ENCODE measurements around the gene CD47. TPM values are rescaled to one million over a fixed set of nuclear protein-coding genes. Genes with fewer than 3 reads are reported as not detected.

The CD47 gene
- total and polyA plus RNA-seq, 2 donors (not counting 1 experiment from before 2014, with no cell fraction given) = 86.4 to 259 TPM

- H3K9ac ChIP-seq (ENCODE audit: low read length) = no peak overlapping the region
- POLR2A ChIA-PET = interaction anchor here (1.3 kb wide), 1 partner anchor 29 kb away, joined by 4 read pairs; no protein-coding TSS in a partner anchor
- Mint-ChIP-seq H3K9me3 (ENCODE audit: insufficient read depth) (no peaks in the 10 kb centered on the region), H3K27ac (no peak overlapping the region), H3K27me3 (no peaks in the 10 kb centered on the region), H3K4me1 (peaks cover 50% of the 10 kb centered on the region), H3K4me3 (no peak overlapping the region)
- no peaks in the 10 kb centered on the region for H4K20me1 ChIP-seq (ENCODE audit: control insufficient read depth, insufficient read depth, low read length, poor library complexity, severe bottlenecking)
- CTCF ChIA-PET = no interaction called here
- no peak for DNase-seq
- ATAC-seq (ENCODE audit: low read depth) = no peak
- H3K4me2 ChIP-seq (replicated peaks; ENCODE audit: low read depth, low read length, poor library complexity, severe bottlenecking) = no peak overlapping the region
- intact Hi-C loops (cut with micrococcal nuclease) = no loop called here
- 98% methylated on average over 7 of the region's 9 CpGs for WGBS (ENCODE audit: insufficient coverage)
- H3K4me1 ChIP-seq (ENCODE audit: control insufficient read depth in 2 of 2, insufficient read depth in 2 of 2, low read length in 2 of 2) = peaks cover 38 to 41% of the 10 kb centered on the region in 2 donors
- H3K4me3 ChIP-seq (ENCODE audit: control extremely low read depth in 1 of 5, extremely low read depth in 1 of 5, insufficient read depth in 1 of 5, low read depth in 2 of 5, low read length in 4 of 5) = no peak overlapping the region
- TF ChIP-seq EZH2 (IDR thresholded peaks at IDR 0.05; ENCODE audit: borderline replicate concordance, insufficient read depth, low read depth, low read length, poor library complexity, severe bottlenecking) (no peak), CTCF (IDR thresholded peaks at IDR 0.05) (no peak)
- no peaks in the 10 kb centered on the region for H3K36me3 ChIP-seq (replicated peaks in 1 of 2; ENCODE audit: control extremely low read depth in 1 of 2, control insufficient read depth in 1 of 2, extremely low read depth in 1 of 2, insufficient read depth in 2 of 2, low read length in 1 of 2)
- H3K9me3 ChIP-seq (ENCODE audit: control extremely low read depth in 1 of 3, control insufficient read depth in 2 of 3, insufficient read depth in 1 of 3, low read length in 2 of 3) = peaks cover 0 to under 1% (median 0%) of the 10 kb centered on the region in 3 donors
- H3K27me3 ChIP-seq (replicated peaks in 1 of 4; ENCODE audit: control extremely low read depth in 1 of 4, control insufficient read depth in 3 of 4, insufficient read depth in 4 of 4, low read length in 3 of 4) = no peaks in the 10 kb centered on the region
- no peak overlapping the region for H2AFZ ChIP-seq (ENCODE audit: insufficient read depth, low read depth, low read length, poor library complexity, severe bottlenecking)
- H3K79me2 ChIP-seq (ENCODE audit: control insufficient read depth, insufficient read depth, low read length) = no peaks in the 10 kb centered on the region
- H3K27ac ChIP-seq (ENCODE audit: low read length in 2 of 2) = no peak overlapping the region
Observed at GRCh38 chr3:108096532-108097321, 5.9 kb upstream of the CD47 start.

GRCh38 chr3:108093616-108094015 lies 2.8 kb upstream of the CD47 start:
- WGBS (ENCODE audit: insufficient coverage) = 100% methylated on average over 1 of the region's 3 CpGs
- H3K27me3 ChIP-seq (replicated peaks in 1 of 4; ENCODE audit: control extremely low read depth in 1 of 4, control insufficient read depth in 3 of 4, insufficient read depth in 4 of 4, low read length in 3 of 4) = no peaks in the 10 kb centered on the region
- ATAC-seq (ENCODE audit: low read depth) = no peak
- no peak overlapping the region for H3K4me3 Mint-ChIP-seq
- ChIA-PET POLR2A (interaction anchor here (2.3 kb wide), 1 partner anchor 8 kb away, joined by 7 read pairs; no protein-coding TSS in a partner anchor), CTCF (interaction anchor here (1.2 to 2.5 kb wide), 4 partner anchors 10 to 166 kb away, joined by 3 to 6 read pairs (median 3); no protein-coding TSS in a partner anchor)
- H3K4me1 ChIP-seq (ENCODE audit: control insufficient read depth in 2 of 2, insufficient read depth in 2 of 2, low read length in 2 of 2) = peaks cover 17 to 18% of the 10 kb centered on the region in 2 donors
- no peak overlapping the region for H3K4me3 ChIP-seq (ENCODE audit: control extremely low read depth in 1 of 5, extremely low read depth in 1 of 5, insufficient read depth in 1 of 5, low read depth in 2 of 5, low read length in 4 of 5)
- H3K9me3 ChIP-seq (ENCODE audit: control extremely low read depth in 1 of 3, control insufficient read depth in 2 of 3, insufficient read depth in 1 of 3, low read length in 2 of 3) = peaks cover 0 to 6% (median 0%) of the 10 kb centered on the region in 3 donors
- no peak overlapping the region for H3K27ac ChIP-seq (ENCODE audit: low read length in 2 of 2)
- H3K4me1 Mint-ChIP-seq = peaks cover 28% of the 10 kb centered on the region
- intact Hi-C loops (cut with micrococcal nuclease) = no loop called here
- no peak overlapping the region for H3K4me2 ChIP-seq (replicated peaks; ENCODE audit: low read depth, low read length, poor library complexity, severe bottlenecking)
- H4K20me1 ChIP-seq (ENCODE audit: control insufficient read depth, insufficient read depth, low read length, poor library complexity, severe bottlenecking) = no peaks in the 10 kb centered on the region
- H3K9me3 Mint-ChIP-seq (ENCODE audit: insufficient read depth) = no peaks in the 10 kb centered on the region
- DNase-seq = no peak
- peaks cover 28% of the 10 kb centered on the region for H3K79me2 ChIP-seq (ENCODE audit: control insufficient read depth, insufficient read depth, low read length)
- H3K27me3 Mint-ChIP-seq = no peaks in the 10 kb centered on the region
- peak overlapping the region; percentile 0 for H3K27ac Mint-ChIP-seq
- no peak overlapping the region for H2AFZ ChIP-seq (ENCODE audit: insufficient read depth, low read depth, low read length, poor library complexity, severe bottlenecking)
- H3K36me3 ChIP-seq (replicated peaks in 1 of 2; ENCODE audit: control extremely low read depth in 1 of 2, control insufficient read depth in 1 of 2, extremely low read depth in 1 of 2, insufficient read depth in 2 of 2, low read length in 1 of 2) = no peaks in the 10 kb centered on the region
- H3K9ac ChIP-seq (ENCODE audit: low read length) = no peak overlapping the region
- TF ChIP-seq EZH2 (IDR thresholded peaks at IDR 0.05; ENCODE audit: borderline replicate concordance, insufficient read depth, low read depth, low read length, poor library complexity, severe bottlenecking) (no peak), CTCF (IDR thresholded peaks at IDR 0.05) (no peak)
